K562 (cell line): ENCODE measurements around the gene PMM1. TPM values are rescaled to one million over a fixed set of nuclear protein-coding genes. Genes with fewer than 3 reads are reported as not detected.

Experiments
- ATAC-seq: fragments of 200-7000 bp; cut with Tn5 transposase; 3 replicates; pipeline ENCODE4 v1.9.1; 2020; ENCODE audit warnings: moderate library complexity
- BruUV-seq: library from RNA; stranded (reverse); fragments of 400-500 nt; replicated peaks from 2 replicates; lab custom pipeline; 2021; lab: Mats Ljungman, UMichigan
- CTCF ChIA-PET: fragments of 300-600 bp; formaldehyde crosslinking; extraction: SDS; loops from one replicate; lab custom pipeline; 2021; ENCODE audit warnings: low intra/inter-chr PET ratio; lab: Yijun Ruan, JAX
- POLR2A ChIA-PET: fragments of 300-600, 350-650 bp; sonication (Branson Sonifier 250); formaldehyde crosslinking; extraction: SDS; loops from one replicate; lab custom pipeline; 2021; ENCODE audit warnings: antibody characterized with exemption, inconsistent platforms; lab: Yijun Ruan, JAX
- DNase-seq, 4 experiments: peaks; one replicate each; pipeline versions ENCODE4 v3.0.0 to v3.0.0-alpha.2; 2011 to 2018; ENCODE audit warnings: low spot score in 3 of 4, mixed read lengths in 3 of 4; ENCODE audit errors: extremely low read depth in 1 of 4
- FAIRE-seq: peaks from 2 replicates; lab custom pipeline; 2011; peaks lifted over from hg19 to GRCh38; lab: Jason Lieb, UNC
- H2AFZ ChIP-seq: 2 replicates; pipeline ENCODE4 v1.6.0; 2011; ENCODE audit warnings: low read depth, low read length, control low read depth, inconsistent platforms
- H3K27ac ChIP-seq: fragments of 200-600 bp; 3 replicates; pipeline ENCODE4 v1.8.0; 2011; ENCODE audit warnings: low read depth, mild to moderate bottlenecking, control low read depth, inconsistent platforms, low read length, moderate library complexity, mixed read lengths; ENCODE audit errors: extremely low read depth
- H3K27me3 ChIP-seq, 2 experiments: fragments of 300-600 bp in 1 of 2; 2 replicates in 1 of 2; 3 replicates in 1 of 2; pipeline versions ENCODE4 v1.6.0 to v1.8.0; 2011; ENCODE audit warnings: inconsistent platforms in 2 of 2, low read length in 2 of 2, mild to moderate bottlenecking in 1 of 2, mixed read lengths in 1 of 2, moderate library complexity in 1 of 2; ENCODE audit not compliant: control insufficient read depth in 2 of 2, insufficient read depth in 2 of 2
- H3K36me3 ChIP-seq: fragments of 300-600 bp; 3 replicates; pipeline ENCODE4 v1.8.0; 2011; ENCODE audit warnings: mild to moderate bottlenecking, low read length, inconsistent platforms; ENCODE audit not compliant: control insufficient read depth, insufficient read depth
- H3K4me1 ChIP-seq, 2 experiments: fragments of 200-600 bp in 1 of 2; replicated peaks in 1 of 2; 2 replicates in 1 of 2; 3 replicates in 1 of 2; pipeline versions ENCODE4 v1.5.1 to v1.8.0; 2011; ENCODE audit warnings: inconsistent platforms in 2 of 2, low read length in 2 of 2, mild to moderate bottlenecking in 1 of 2, mixed read lengths in 1 of 2, moderate library complexity in 1 of 2; ENCODE audit not compliant: control insufficient read depth in 2 of 2, insufficient read depth in 2 of 2
- H3K4me2 ChIP-seq: 2 replicates; pipeline ENCODE4 v1.6.1; 2011; ENCODE audit warnings: low read length, control low read depth, inconsistent platforms, mixed read lengths; ENCODE audit not compliant: insufficient read depth
- H3K4me3 ChIP-seq: fragments of 200-600 bp; sonication (generic), shearing (Covaris generic); 2 replicates; pipeline ENCODE4 v1.5.1; 2016; ENCODE audit warnings: control low read depth, inconsistent platforms
- H3K79me2 ChIP-seq: fragments of 200-600 bp; 3 replicates; pipeline ENCODE4 v1.8.0; 2011; ENCODE audit warnings: low read length, inconsistent platforms; ENCODE audit not compliant: control insufficient read depth, insufficient read depth
- H3K9ac ChIP-seq, 2 experiments: 2 replicates each; pipeline versions ENCODE4 v1.6.0 to v1.6.1; 2011; ENCODE audit warnings: low read depth in 2 of 2, low read length in 2 of 2, control low read depth in 1 of 2, inconsistent platforms in 1 of 2, mild to moderate bottlenecking in 1 of 2, mixed read lengths in 1 of 2; ENCODE audit not compliant: insufficient read depth in 1 of 2
- H3K9me1 ChIP-seq: one replicate; pipeline ENCODE4 v1.6.0; 2011; ENCODE audit warnings: inconsistent platforms, mild to moderate bottlenecking, low read length, moderate library complexity; ENCODE audit not compliant: control insufficient read depth, insufficient read depth
- H3K9me3 ChIP-seq: replicated peaks from 2 replicates; pipeline ENCODE4 v1.5.1; 2011; ENCODE audit warnings: low read depth, low read length, inconsistent platforms; ENCODE audit not compliant: control insufficient read depth, insufficient read depth
- H4K20me1 ChIP-seq: replicated peaks from 2 replicates; pipeline ENCODE4 v1.6.1; 2011; ENCODE audit warnings: low read length, inconsistent platforms, mixed read lengths; ENCODE audit not compliant: control insufficient read depth, insufficient read depth
- EHMT2 ChIP-seq: fragments of 450-650 bp; IDR thresholded peaks from 2 replicates; pipeline ENCODE4 v1.6.1; 2018; ENCODE audit warnings: antibody characterized with exemption
- ESRRA ChIP-seq: fragments of 450-650 bp; IDR thresholded peaks from 2 replicates; pipeline ENCODE4 v1.6.1; 2014; ENCODE audit warnings: low read depth, mild to moderate bottlenecking, moderate library complexity, borderline replicate concordance
- FOSL1 ChIP-seq: fragments of 200-800 bp; sonication (Bioruptor generic); conservative IDR thresholded peaks from 2 replicates; pipeline ENCODE4 v1.6.1; 2016; ENCODE audit warnings: missing genetic modification characterization, missing compliant biosample characterization
- HSF4 ChIP-seq: fragments of 250-450 bp; sonication (Bioruptor Pico); IDR thresholded peaks from 2 replicates; pipeline ENCODE4 v2.1.2; 2022; ENCODE audit warnings: mild to moderate bottlenecking, moderate library complexity, borderline replicate concordance
- NONO ChIP-seq, 2 experiments: fragments of 200-400 bp in 1 of 2; fragments of 450-650 bp in 1 of 2; formaldehyde crosslinking in 1 of 2; IDR thresholded peaks; 2 replicates each; pipeline ENCODE4 v1.6.1; 2017; ENCODE audit warnings: low read depth in 2 of 2, mild to moderate bottlenecking in 2 of 2, moderate library complexity in 2 of 2, low read length in 1 of 2
- OTX1 ChIP-seq: fragments of 450-650 bp; formaldehyde crosslinking; IDR thresholded peaks from 2 replicates; pipeline ENCODE4 v1.4.0; 2022; ENCODE audit warnings: mild to moderate bottlenecking
- PHB ChIP-seq: fragments of 250-450 bp; sonication (Bioruptor Pico); IDR thresholded peaks from 2 replicates; pipeline ENCODE4 v1.5.0; 2021
- TAF1 ChIP-seq: IDR thresholded peaks from 2 replicates; pipeline ENCODE4 v1.6.1; 2011; ENCODE audit warnings: mild to moderate bottlenecking, low read length, moderate library complexity; ENCODE audit not compliant: insufficient read depth, control insufficient read depth, severe bottlenecking; ENCODE audit errors: extremely low read depth
- U2AF2 ChIP-seq: fragments of 200-400 bp; formaldehyde crosslinking; optimal IDR thresholded peaks from 2 replicates; pipeline ENCODE3; 2017; ENCODE audit warnings: low read depth, mild to moderate bottlenecking, low read length
- XRCC5 ChIP-seq: fragments of 200-400 bp; formaldehyde crosslinking; IDR thresholded peaks from 2 replicates; pipeline ENCODE4 v1.6.1; 2017; ENCODE audit warnings: low read depth, mild to moderate bottlenecking, low read length
- ZBTB7A ChIP-seq: IDR thresholded peaks from 2 replicates; pipeline ENCODE4 v1.6.1; 2011; ENCODE audit warnings: low read depth, mild to moderate bottlenecking, low read length, moderate library complexity, borderline replicate concordance; ENCODE audit not compliant: control insufficient read depth
- ZNF184 ChIP-seq: sonication (generic); formaldehyde crosslinking; IDR thresholded peaks from 2 replicates; pipeline ENCODE4 v1.5.0; 2020; ENCODE audit warnings: missing genetic modification reagents
- ZNF561 ChIP-seq: fragments of 450-650 bp; formaldehyde crosslinking; conservative IDR thresholded peaks from 2 replicates; pipeline ENCODE4 v1.4.0; 2020; ENCODE audit warnings: mild to moderate bottlenecking, moderate library complexity
- ZNF830 ChIP-seq: fragments of 250-450 bp; sonication (Bioruptor Pico); IDR thresholded peaks from 2 replicates; pipeline ENCODE4 v1.5.0; 2021; ENCODE audit warnings: mild to moderate bottlenecking
- WGBS: fragments of 100-300 bp; shearing (Covaris generic); methylation state at CpG from one replicate; pipeline ENCODE4 v1.1.6; 2016; ENCODE audit warnings: low coverage, mixed read lengths; ENCODE audit not compliant: insufficient coverage; ENCODE audit errors: missing lambda C conversion rate; 5-methylcytosine and 5-hydroxymethylcytosine counted together
- in situ Hi-C: fragments of 300-500 bp; cut with MboI; formaldehyde crosslinking; loops from 4 replicates; pipeline ENCODE4 v1.15.0; 2018; ENCODE audit warnings: inconsistent platforms, mixed read lengths
- intact Hi-C: fragments of 100-400 bp; cut with micrococcal nuclease; formaldehyde crosslinking; loops from 2 replicates; pipeline ENCODE4 v1.14.2; 2022
- polyA plus RNA-seq, 8 experiments: library from polyadenylated mRNA; depleted of rRNA in 4 of 8; stranded (reverse) in 5 of 8; unstranded in 3 of 8; fragments of >200 nt; fragmentation: Nextera tagmentation in 2 of 8; fragmentation: Illumina TruSeq in 1 of 8; extraction: Ambion mirVana in 2 of 8; extraction: Trizol in 1 of 8; gene quantifications; 2 replicates each; pipeline versions ENCODE4 v1.2.1 to v1.2.3, GENCODE V29; 2011 to 2014; ENCODE audit warnings: inconsistent platforms in 1 of 8, missing spikeins in 1 of 8
- total RNA-seq, 7 experiments: library from RNA; depleted of rRNA in 6 of 7; stranded (reverse); fragments of >200 nt in 6 of 7; fragmentation: Illumina TruSeq in 2 of 7; extraction: Trizol in 2 of 7; gene quantifications; 2 replicates each; pipeline versions ENCODE4 v1.2.1 to v1.2.3, GENCODE V29; 2011 to 2021; ENCODE audit warnings: low replicate concordance in 1 of 7
- TF ChIP-seq, protein P1 (sequence below): fragments of 250-450 bp; sonication (Bioruptor Pico); IDR thresholded peaks from 2 replicates; pipeline ENCODE4 v1.4.0; 2020; ENCODE audit warnings: mild to moderate bottlenecking, moderate library complexity, borderline replicate concordance
- TF ChIP-seq, protein P2 (sequence below): fragments of 450-650 bp; formaldehyde crosslinking; IDR thresholded peaks from 2 replicates; pipeline ENCODE4 v1.4.0; 2020; ENCODE audit warnings: mild to moderate bottlenecking, moderate library complexity

The PMM1 gene
- total and polyA plus RNA-seq, 9 of the 15 experiments (the other 6 are each of a cell fraction or from before 2014, with no cell fraction given): 10.2 to 31.7 (median 20.3) TPM

DNA sequence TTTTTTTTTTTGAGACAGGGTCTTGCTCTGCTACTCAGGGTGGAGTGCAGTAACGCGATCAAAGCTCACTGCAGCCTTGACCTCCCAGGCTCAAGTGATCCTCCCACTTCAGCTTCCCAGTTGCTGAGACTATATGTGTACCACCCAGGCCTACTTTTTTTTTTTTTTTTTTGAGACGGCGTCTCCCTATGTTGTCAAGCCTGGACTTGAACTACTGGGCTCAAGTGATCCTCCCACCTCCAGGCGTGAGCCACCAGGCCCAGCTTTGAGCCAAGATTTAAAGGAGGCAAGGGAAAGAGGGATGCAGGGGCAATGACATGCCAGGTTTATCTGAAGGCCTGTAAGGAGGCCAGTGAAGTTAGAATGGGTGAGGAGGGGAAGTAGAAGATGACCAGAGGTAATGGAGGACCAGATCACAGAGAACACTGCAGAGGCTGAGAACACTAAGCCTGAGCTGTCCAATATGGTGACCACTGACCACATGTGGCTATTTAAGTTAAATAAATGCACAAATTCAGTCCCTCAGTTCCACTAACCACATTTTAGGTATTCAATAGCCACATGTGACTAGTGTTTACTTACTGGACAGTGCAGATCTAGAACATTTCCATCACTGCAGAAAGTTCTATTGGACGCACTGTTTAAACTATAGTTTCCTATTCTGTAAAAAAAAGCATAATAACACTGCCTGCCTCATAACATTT, 23.1 kb upstream of the PMM1 start:
- no peak overlapping the region for H3K9ac ChIP-seq
- H3K9me3 ChIP-seq: no peaks in the 10 kb centered on the region
- no peak overlapping the region for H3K4me2 ChIP-seq
- DNase-seq (no peak), FAIRE-seq (no peak), ATAC-seq (no peak)
- 95% methylated on average over 1 of the region's 6 CpGs for WGBS
- H3K27ac ChIP-seq: no peak overlapping the region
- H3K36me3 ChIP-seq: peaks cover 11% of the 10 kb centered on the region; the same call in 2 of the 3 replicates
- no TSS peak for BruUV-seq
- CTCF ChIA-PET: no interaction called here
- TF ChIP-seq U2AF2 (no peak), ZNF561 (CRISPR knock-in tag) (no peak), EHMT2 (no peak), FOSL1 (tag) (no peak), ESRRA (no peak), NONO (IDR thresholded peaks at IDR 0.05; ENCODE audit: low read depth in 2 of 2, low read length in 1 of 2) (no peak), HSF4 (CRISPR knock-in tag) (no peak), OTX1 (CRISPR knock-in tag) (no peak), PHB (CRISPR knock-in tag) (no peak), ZNF184 (CRISPR knock-in tag) (no peak), TAF1 (no peak), XRCC5 (no peak), ZBTB7A (no peak), ZNF830 (CRISPR knock-in tag) (no peak)
- TF ChIP-seq, protein P1, sequence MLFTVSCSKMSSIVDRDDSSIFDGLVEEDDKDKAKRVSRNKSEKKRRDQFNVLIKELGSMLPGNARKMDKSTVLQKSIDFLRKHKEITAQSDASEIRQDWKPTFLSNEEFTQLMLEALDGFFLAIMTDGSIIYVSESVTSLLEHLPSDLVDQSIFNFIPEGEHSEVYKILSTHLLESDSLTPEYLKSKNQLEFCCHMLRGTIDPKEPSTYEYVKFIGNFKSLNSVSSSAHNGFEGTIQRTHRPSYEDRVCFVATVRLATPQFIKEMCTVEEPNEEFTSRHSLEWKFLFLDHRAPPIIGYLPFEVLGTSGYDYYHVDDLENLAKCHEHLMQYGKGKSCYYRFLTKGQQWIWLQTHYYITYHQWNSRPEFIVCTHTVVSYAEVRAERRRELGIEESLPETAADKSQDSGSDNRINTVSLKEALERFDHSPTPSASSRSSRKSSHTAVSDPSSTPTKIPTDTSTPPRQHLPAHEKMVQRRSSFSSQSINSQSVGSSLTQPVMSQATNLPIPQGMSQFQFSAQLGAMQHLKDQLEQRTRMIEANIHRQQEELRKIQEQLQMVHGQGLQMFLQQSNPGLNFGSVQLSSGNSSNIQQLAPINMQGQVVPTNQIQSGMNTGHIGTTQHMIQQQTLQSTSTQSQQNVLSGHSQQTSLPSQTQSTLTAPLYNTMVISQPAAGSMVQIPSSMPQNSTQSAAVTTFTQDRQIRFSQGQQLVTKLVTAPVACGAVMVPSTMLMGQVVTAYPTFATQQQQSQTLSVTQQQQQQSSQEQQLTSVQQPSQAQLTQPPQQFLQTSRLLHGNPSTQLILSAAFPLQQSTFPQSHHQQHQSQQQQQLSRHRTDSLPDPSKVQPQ (CRISPR knock-in tag): no peak
- TF ChIP-seq, protein P2, sequence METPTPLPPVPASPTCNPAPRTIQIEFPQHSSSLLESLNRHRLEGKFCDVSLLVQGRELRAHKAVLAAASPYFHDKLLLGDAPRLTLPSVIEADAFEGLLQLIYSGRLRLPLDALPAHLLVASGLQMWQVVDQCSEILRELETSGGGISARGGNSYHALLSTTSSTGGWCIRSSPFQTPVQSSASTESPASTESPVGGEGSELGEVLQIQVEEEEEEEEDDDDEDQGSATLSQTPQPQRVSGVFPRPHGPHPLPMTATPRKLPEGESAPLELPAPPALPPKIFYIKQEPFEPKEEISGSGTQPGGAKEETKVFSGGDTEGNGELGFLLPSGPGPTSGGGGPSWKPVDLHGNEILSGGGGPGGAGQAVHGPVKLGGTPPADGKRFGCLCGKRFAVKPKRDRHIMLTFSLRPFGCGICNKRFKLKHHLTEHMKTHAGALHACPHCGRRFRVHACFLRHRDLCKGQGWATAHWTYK: no peak
- intact Hi-C loops (no loop called here), in situ Hi-C loops (no loop called here)
- no peaks in the 10 kb centered on the region for H3K27me3 ChIP-seq
- peaks cover 19% of the 10 kb centered on the region for H3K79me2 ChIP-seq
- no peaks in the 10 kb centered on the region for H4K20me1 ChIP-seq
- H3K4me3 ChIP-seq: no peak overlapping the region
- no peak overlapping the region for H2AFZ ChIP-seq
- H3K9me1 ChIP-seq: no peaks in the 10 kb centered on the region
- POLR2A ChIA-PET: interaction anchor here (1.3 to 1.7 kb wide), 2 partner anchors 9 to 12 kb away, joined by 3 to 4 read pairs; no protein-coding TSS in a partner anchor
- H3K4me1 ChIP-seq: peaks cover 3 to 5% of the 10 kb centered on the region in 2 experiments; a peak in 3 of 5 replicates
